ENCODE data around the gene BHLHE40. TPM values are rescaled to one million over a fixed set of nuclear protein-coding genes. Genes with fewer than 3 reads are reported as not detected.

Gene BHLHE40
- total and polyA plus RNA-seq, 2 of the 13 experiments (the other 11 are each of a cell fraction or from before 2014, with no cell fraction given), result 1.8 to 51.0 TPM

- TF ChIP-seq ZBTB2 (CRISPR knock-in tag; IDR thresholded peaks at IDR 0.05; ENCODE audit: low read depth) (peak; percentile 79), TCF7 (IDR thresholded peaks at IDR 0.05; ENCODE audit: low read depth) (peak; percentile 50; the same call in 1 of the 2 replicates), CSRNP1 (CRISPR knock-in tag; IDR thresholded peaks at IDR 0.05) (peak; percentile 88), RARA (CRISPR knock-in tag; IDR thresholded peaks at IDR 0.05) (peak; percentile 92), PHF8 (CRISPR knock-in tag; IDR thresholded peaks at IDR 0.05) (peak; percentile 75), NFRKB (IDR thresholded peaks at IDR 0.05) (no peak), ZGPAT (CRISPR knock-in tag; IDR thresholded peaks at IDR 0.05) (peak; percentile 99), HNRNPH1 (optimal IDR thresholded peaks at IDR 0.05; ENCODE audit: low read depth, low read length) (no peak), PRDM15 (CRISPR knock-in tag; IDR thresholded peaks at IDR 0.05) (no peak), TBX2 (CRISPR knock-in tag; IDR thresholded peaks at IDR 0.05; ENCODE audit: borderline replicate concordance) (peak; percentile 97), KLF15 (CRISPR knock-in tag; IDR thresholded peaks at IDR 0.05; ENCODE audit: borderline replicate concordance) (peak; percentile 39; the same call in 1 of the 2 replicates), YEATS4 (CRISPR knock-in tag; IDR thresholded peaks at IDR 0.05; ENCODE audit: borderline replicate concordance) (peak; percentile 88), ZNF589 (CRISPR knock-in tag; conservative IDR thresholded peaks at IDR 0.05) (peak; percentile 87), MLX (CRISPR knock-in tag; IDR thresholded peaks at IDR 0.05) (peak; percentile 98), MED8 (CRISPR knock-in tag; IDR thresholded peaks at IDR 0.05; ENCODE audit: insufficient replicate concordance) (peak; percentile 86)
Observed at GRCh38 chr3:4978204-4978965, 852 bp upstream of the BHLHE40 start (continued).
